Measurements from ENCODE around the gene BPTF. TPM values are rescaled to one million over a fixed set of nuclear protein-coding genes. Genes with fewer than 3 reads are reported as not detected.
"Not testable (repeated sequence)": the region's sequence is repeated elsewhere in the genome, so short reads cannot be mapped to it uniquely, and the experiment has no call there.

Gene BPTF
- total and polyA plus RNA-seq, 4 experiments from 2014 or later = 2.4 to 187 (median 106) TPM

DNA sequence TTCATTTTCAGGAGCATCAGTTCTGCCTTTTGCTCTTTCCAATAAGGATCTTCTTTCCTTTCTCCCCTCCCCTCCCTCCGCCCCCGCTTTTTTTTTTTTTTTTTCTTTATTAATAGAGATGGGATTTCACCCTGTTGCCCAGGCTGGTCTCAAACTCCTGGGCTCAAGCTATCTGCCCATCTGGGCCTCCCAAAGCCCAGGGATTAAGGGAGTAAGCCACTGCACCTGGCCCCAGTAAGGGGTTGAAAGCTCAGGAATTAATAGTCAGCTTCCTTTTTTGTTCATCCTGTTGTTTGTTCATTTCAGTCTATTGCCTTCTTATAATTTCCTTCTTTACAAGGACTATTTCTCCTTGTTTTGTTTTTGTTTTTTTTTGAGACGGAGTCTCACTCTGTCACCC is 178.9 kb downstream of the BPTF start:
- CTCF ChIA-PET (ENCODE audit: partially characterized antibody) = interaction anchor here (1.4 kb wide), 1 partner anchor 428 kb away, joined by 3 read pairs; no protein-coding TSS in a partner anchor
- Mint-ChIP-seq H3K36me3 (no peaks in the 10 kb centered on the region), H3K4me1 (no peaks in the 10 kb centered on the region), H3K27me3 (no peaks in the 10 kb centered on the region), H3K27ac (no peak overlapping the region), H3K9me3 (no peaks in the 10 kb centered on the region), H3K4me3 (no peak overlapping the region)
- intact Hi-C loops (cut with micrococcal nuclease) = no loop called here
- POLR2A ChIA-PET (ENCODE audit: partially characterized antibody) = no interaction called here
- DNase-seq = no peak
- no peaks in the 10 kb centered on the region for H3K27me3 ChIP-seq (ENCODE audit: insufficient read depth, low read length)
- no peak overlapping the region for H3K27ac ChIP-seq (ENCODE audit: low read depth, low read length)
- no peak overlapping the region for H3K4me3 ChIP-seq (ENCODE audit: low read length in 2 of 2)
- no peaks in the 10 kb centered on the region for H3K36me3 ChIP-seq (ENCODE audit: insufficient read depth, low read length)
- H3K9me3 ChIP-seq (ENCODE audit: control insufficient read depth in 1 of 2, low read length in 2 of 2) = no peaks in the 10 kb centered on the region
- no peaks in the 10 kb centered on the region for H3K4me1 ChIP-seq (ENCODE audit: insufficient read depth, low read length)

- CTCF ChIA-PET (ENCODE audit: partially characterized antibody) = no interaction called here
- H3K27ac ChIP-seq (ENCODE audit: low read depth, low read length) = no peak overlapping the region
- POLR2A ChIA-PET (ENCODE audit: partially characterized antibody) = no interaction called here
These were observed 181.5 kb downstream of the BPTF start for GRCh38 chr17:68006797-68007196.

DNA sequence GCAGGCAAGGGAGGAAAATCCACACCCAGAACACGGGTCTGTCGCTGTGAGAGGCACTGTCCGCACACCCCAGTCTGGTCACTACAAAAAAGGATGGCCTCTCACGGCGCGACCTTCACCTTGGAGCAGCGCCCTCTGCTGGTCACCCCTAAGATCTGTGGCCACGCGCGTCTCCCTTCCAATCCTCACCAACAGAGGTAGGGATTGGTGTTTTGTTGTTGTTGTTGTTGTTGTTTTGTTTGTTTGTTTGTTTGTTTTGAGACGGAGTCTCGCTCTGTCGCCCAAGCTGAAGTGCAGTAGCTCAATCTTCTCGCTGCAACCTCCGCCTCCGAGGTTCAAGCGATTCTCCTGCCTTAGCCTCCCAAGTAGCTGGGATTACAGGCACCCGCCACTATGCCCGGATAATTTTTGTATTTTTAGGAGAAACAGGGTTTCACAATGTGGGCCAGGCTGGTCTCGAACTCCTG is 185.9 kb downstream of the BPTF start:
- ChIA-PET CTCF (ENCODE audit: partially characterized antibody) (interaction anchor here (0.7 to 1.8 kb wide), 10 partner anchors 8 to 686 kb away, joined by 3 to 11 read pairs (median 4); no protein-coding TSS in a partner anchor), POLR2A (ENCODE audit: partially characterized antibody) (no interaction called here)
- H3K27me3 Mint-ChIP-seq = peaks cover 0 to 1% of the 10 kb centered on the region in 2 donors
- H3K27ac Mint-ChIP-seq = peak overlapping the region in 1 of 7 donors; percentile 41
- peak overlapping the region; percentile 25 to 71 (median 54) for H3K4me3 Mint-ChIP-seq
- Histone ChIP-seq H3K9me3 (ENCODE audit: control insufficient read depth in 1 of 2, low read length in 2 of 2) (no peaks in the 10 kb centered on the region), H3K4me3 (ENCODE audit: low read length in 2 of 2) (no peak overlapping the region), H3K27me3 (ENCODE audit: insufficient read depth, low read length) (no peaks in the 10 kb centered on the region), H3K36me3 (ENCODE audit: insufficient read depth, low read length) (no peaks in the 10 kb centered on the region), H3K27ac (ENCODE audit: low read depth, low read length) (no peak overlapping the region), H3K4me1 (ENCODE audit: insufficient read depth, low read length) (peaks cover 4% of the 10 kb centered on the region)
- peaks cover 1 to 12% (median 5%) of the 10 kb centered on the region in 4 donors for H3K4me1 Mint-ChIP-seq
- intact Hi-C loops (cut with micrococcal nuclease) = no loop called here
- H3K36me3 Mint-ChIP-seq = no peaks in the 10 kb centered on the region
- peak; percentile 43 to 53 (median 48) for DNase-seq
- no peaks in the 10 kb centered on the region for H3K9me3 Mint-ChIP-seq

More at GRCh38 chr17:68006797-68007196, 181.5 kb downstream of the BPTF start:
- Histone ChIP-seq H3K27me3 (ENCODE audit: insufficient read depth, low read length) (no peaks in the 10 kb centered on the region), H3K36me3 (ENCODE audit: insufficient read depth, low read length) (no peaks in the 10 kb centered on the region), H3K4me1 (ENCODE audit: insufficient read depth, low read length) (peaks cover 4% of the 10 kb centered on the region), H3K9me3 (ENCODE audit: control insufficient read depth in 1 of 2, low read length in 2 of 2) (no peaks in the 10 kb centered on the region), H3K4me3 (ENCODE audit: low read length in 2 of 2) (no peak overlapping the region)
- H3K27me3 Mint-ChIP-seq = peaks cover 0 to 1% of the 10 kb centered on the region in 2 donors
- H3K9me3 Mint-ChIP-seq = no peaks in the 10 kb centered on the region
- H3K36me3 Mint-ChIP-seq = no peaks in the 10 kb centered on the region
- no peak overlapping the region for H3K27ac Mint-ChIP-seq
- no peak for DNase-seq
- intact Hi-C loops (cut with micrococcal nuclease) = no loop called here
- no peak overlapping the region for H3K4me3 Mint-ChIP-seq
- peaks cover 1 to 7% (median 4%) of the 10 kb centered on the region in 4 donors for H3K4me1 Mint-ChIP-seq

DNA sequence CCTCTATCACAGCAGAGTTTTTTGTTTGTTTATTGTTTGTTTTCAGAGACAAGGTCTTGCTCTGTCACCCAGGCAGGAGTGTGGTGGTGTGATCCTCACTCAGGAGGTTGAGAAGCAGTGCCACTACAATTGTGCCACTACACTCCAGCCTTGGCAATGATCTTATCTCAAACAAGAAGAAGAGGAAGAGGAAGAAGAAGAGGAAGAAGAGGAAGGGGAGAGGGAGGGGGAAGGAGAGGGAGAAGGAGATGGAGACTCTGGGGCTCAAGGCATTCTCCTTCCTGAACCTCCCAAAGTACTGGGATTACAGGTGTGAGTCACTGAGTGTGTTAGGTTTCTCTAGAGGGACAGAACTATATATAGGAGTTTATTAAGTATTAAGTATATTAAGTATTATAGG is 188.1 kb downstream of the BPTF start:
- intact Hi-C loops (cut with micrococcal nuclease) = no loop called here
- DNase-seq = no peak
- no peak overlapping the region for H3K27ac Mint-ChIP-seq
- ChIA-PET POLR2A (ENCODE audit: partially characterized antibody) (no interaction called here), CTCF (ENCODE audit: partially characterized antibody) (no interaction called here)
- H3K9me3 ChIP-seq (ENCODE audit: control insufficient read depth in 1 of 2, low read length in 2 of 2) = no peaks in the 10 kb centered on the region
- no peaks in the 10 kb centered on the region for H3K36me3 Mint-ChIP-seq
- no peaks in the 10 kb centered on the region for H3K27me3 ChIP-seq (ENCODE audit: insufficient read depth, low read length)
- H3K27ac ChIP-seq (ENCODE audit: low read depth, low read length) = no peak overlapping the region
- H3K9me3 Mint-ChIP-seq = no peaks in the 10 kb centered on the region
- H3K36me3 ChIP-seq (ENCODE audit: insufficient read depth, low read length) = no peaks in the 10 kb centered on the region
- H3K4me3 ChIP-seq (ENCODE audit: low read length in 2 of 2) = no peak overlapping the region
- H3K4me1 Mint-ChIP-seq = peaks cover 3 to 17% (median 13%) of the 10 kb centered on the region in 4 donors
- H3K4me1 ChIP-seq (ENCODE audit: insufficient read depth, low read length) = peaks cover 4% of the 10 kb centered on the region
- H3K4me3 Mint-ChIP-seq = no peak overlapping the region
- peaks cover 0 to 1% of the 10 kb centered on the region in 2 donors for H3K27me3 Mint-ChIP-seq

DNA sequence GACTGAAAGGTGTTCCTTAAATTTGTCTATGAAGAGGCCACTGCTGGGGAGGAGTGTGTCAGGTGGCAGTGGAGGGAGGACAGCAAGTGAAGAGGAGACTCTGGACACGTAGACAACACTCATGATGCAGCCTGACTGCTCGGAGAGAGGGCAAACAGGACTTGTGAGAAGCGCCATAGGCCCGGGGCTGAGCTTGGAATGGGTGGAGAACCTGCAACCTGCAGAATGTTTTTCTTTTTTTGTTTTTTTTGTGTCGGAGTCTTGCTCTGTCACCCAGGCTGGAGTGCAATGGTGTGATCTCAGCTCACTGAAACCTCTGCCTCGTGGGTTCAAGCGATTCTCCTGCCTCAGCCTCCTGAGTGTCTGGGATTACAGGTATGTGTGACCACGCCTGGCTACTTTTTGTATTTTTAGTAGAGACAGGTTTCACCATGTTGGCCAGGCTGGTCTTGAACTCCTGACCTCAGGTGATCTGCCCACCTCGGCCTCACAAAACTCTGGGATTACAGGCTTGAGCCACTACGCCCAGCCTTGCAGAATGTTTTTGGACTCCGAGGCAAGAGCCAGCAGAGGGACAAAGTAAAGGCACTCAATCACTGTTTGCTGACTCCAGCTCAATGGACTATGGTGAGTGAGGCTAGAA is 189.9 kb downstream of the BPTF start:
- H3K27me3 ChIP-seq (ENCODE audit: insufficient read depth, low read length) = no peaks in the 10 kb centered on the region
- peak overlapping the region in 2 of 7 donors; percentile 25 to 39 for H3K27ac Mint-ChIP-seq
- intact Hi-C loops (cut with micrococcal nuclease) = no loop called here
- H3K9me3 ChIP-seq (ENCODE audit: control insufficient read depth in 1 of 2, low read length in 2 of 2) = no peaks in the 10 kb centered on the region
- peaks cover 0 to 5% of the 10 kb centered on the region in 2 donors for H3K36me3 Mint-ChIP-seq
- peaks cover 0 to 8% (median 1%) of the 10 kb centered on the region in 8 donors for H3K9me3 Mint-ChIP-seq
- peaks cover 13% of the 10 kb centered on the region for H3K4me1 ChIP-seq (ENCODE audit: insufficient read depth, low read length)
- H3K27ac ChIP-seq (ENCODE audit: low read depth, low read length) = no peak overlapping the region
- POLR2A ChIA-PET (ENCODE audit: partially characterized antibody) = no interaction called here
- no peak overlapping the region for H3K4me3 ChIP-seq (ENCODE audit: low read length in 2 of 2)
- H3K36me3 ChIP-seq (ENCODE audit: insufficient read depth, low read length) = no peaks in the 10 kb centered on the region
- DNase-seq = no peak
- peaks cover 0 to 5% of the 10 kb centered on the region in 2 donors for H3K27me3 Mint-ChIP-seq
- peak overlapping the region in 1 of 8 donors; percentile 2 for H3K4me3 Mint-ChIP-seq
- peaks cover 6 to 27% (median 19%) of the 10 kb centered on the region in 4 donors for H3K4me1 Mint-ChIP-seq
- CTCF ChIA-PET (ENCODE audit: partially characterized antibody) = interaction anchor here (0.7 kb wide), 1 partner anchor 19 kb away, joined by 3 read pairs; no protein-coding TSS in a partner anchor

GRCh38 chr17:68016838-68017237 is 191.5 kb downstream of the BPTF start:
- intact Hi-C loops (cut with micrococcal nuclease) = no loop called here
- POLR2A ChIA-PET (ENCODE audit: partially characterized antibody) = no interaction called here
- Mint-ChIP-seq H3K36me3 (peaks cover 0 to 10% of the 10 kb centered on the region in 2 donors), H3K4me1 (peaks cover 8 to 26% (median 21%) of the 10 kb centered on the region in 4 donors), H3K9me3 (peaks cover 0 to 13% (median 1%) of the 10 kb centered on the region in 8 donors), H3K27me3 (peaks cover 0 to 4% of the 10 kb centered on the region in 2 donors), H3K27ac (peak overlapping the region in 2 of 7 donors; percentile 59 to 75), H3K4me3 (no peak overlapping the region)
- no peak overlapping the region for H3K4me3 ChIP-seq (ENCODE audit: low read length in 2 of 2)
- H3K9me3 ChIP-seq (ENCODE audit: control insufficient read depth in 1 of 2, low read length in 2 of 2) = no peaks in the 10 kb centered on the region
- CTCF ChIA-PET (ENCODE audit: partially characterized antibody) = no interaction called here
- no peak overlapping the region for H3K27ac ChIP-seq (ENCODE audit: low read depth, low read length)
- no peaks in the 10 kb centered on the region for H3K27me3 ChIP-seq (ENCODE audit: insufficient read depth, low read length)
- DNase-seq = no peak
- H3K36me3 ChIP-seq (ENCODE audit: insufficient read depth, low read length) = no peaks in the 10 kb centered on the region
- H3K4me1 ChIP-seq (ENCODE audit: insufficient read depth, low read length) = peaks cover 15% of the 10 kb centered on the region

DNA sequence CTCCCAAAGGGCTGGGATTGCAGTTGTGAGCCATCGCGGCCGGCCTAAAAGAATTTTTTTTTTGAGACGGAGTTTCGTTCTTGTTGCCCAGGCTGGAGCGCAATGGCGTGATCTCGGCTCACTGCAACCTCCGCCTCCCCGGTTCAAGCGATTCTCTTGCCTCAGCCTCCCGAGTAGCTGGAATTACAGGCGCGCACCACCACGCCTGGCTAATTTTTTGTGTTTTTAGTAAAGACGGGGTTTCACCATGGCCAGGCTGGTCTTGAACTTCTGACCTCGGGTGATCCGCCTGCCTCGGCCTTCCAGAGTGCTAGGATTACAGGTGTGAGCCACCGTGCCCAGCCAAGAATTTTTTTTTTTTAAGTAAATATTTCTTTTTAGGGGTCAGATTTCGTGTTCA is 193.2 kb downstream of the BPTF start:
- H3K36me3 ChIP-seq (ENCODE audit: insufficient read depth, low read length); H3K9me3 ChIP-seq (ENCODE audit: control insufficient read depth in 1 of 2, low read length in 2 of 2); H3K4me3 Mint-ChIP-seq; H3K27me3 Mint-ChIP-seq; H3K27ac ChIP-seq (ENCODE audit: low read depth, low read length); POLR2A ChIA-PET (ENCODE audit: partially characterized antibody); H3K27me3 ChIP-seq (ENCODE audit: insufficient read depth, low read length); DNase-seq; H3K4me3 ChIP-seq (ENCODE audit: low read length in 2 of 2); H3K36me3 Mint-ChIP-seq; CTCF ChIA-PET (ENCODE audit: partially characterized antibody): not testable (repeated sequence)
- peaks cover 15% of the 10 kb centered on the region for H3K4me1 ChIP-seq (ENCODE audit: insufficient read depth, low read length)
- Mint-ChIP-seq H3K27ac (peak overlapping the region in 2 of 7 donors; percentile 51 to 60), H3K9me3 (peaks cover 0 to 13% (median 1%) of the 10 kb centered on the region in 8 donors), H3K4me1 (peaks cover 8 to 26% (median 21%) of the 10 kb centered on the region in 4 donors)
- intact Hi-C loops (cut with micrococcal nuclease) = loop anchor here (2.0 kb wide), 1 partner anchor 24 kb away; no protein-coding TSS in a partner anchor
